GM11168 (cell line): ENCODE results near the gene SYNE2.

Experiments used
- in situ Hi-C: fragments of 300-500 bp; cut with MboI; formaldehyde crosslinking; loops from one replicate; pipeline ENCODE4 v1.12.0; 2022; ENCODE audit warnings: low sequenced_read_pairs; ENCODE audit not compliant: unreplicated experiment

SYNE2 gene

DNA sequence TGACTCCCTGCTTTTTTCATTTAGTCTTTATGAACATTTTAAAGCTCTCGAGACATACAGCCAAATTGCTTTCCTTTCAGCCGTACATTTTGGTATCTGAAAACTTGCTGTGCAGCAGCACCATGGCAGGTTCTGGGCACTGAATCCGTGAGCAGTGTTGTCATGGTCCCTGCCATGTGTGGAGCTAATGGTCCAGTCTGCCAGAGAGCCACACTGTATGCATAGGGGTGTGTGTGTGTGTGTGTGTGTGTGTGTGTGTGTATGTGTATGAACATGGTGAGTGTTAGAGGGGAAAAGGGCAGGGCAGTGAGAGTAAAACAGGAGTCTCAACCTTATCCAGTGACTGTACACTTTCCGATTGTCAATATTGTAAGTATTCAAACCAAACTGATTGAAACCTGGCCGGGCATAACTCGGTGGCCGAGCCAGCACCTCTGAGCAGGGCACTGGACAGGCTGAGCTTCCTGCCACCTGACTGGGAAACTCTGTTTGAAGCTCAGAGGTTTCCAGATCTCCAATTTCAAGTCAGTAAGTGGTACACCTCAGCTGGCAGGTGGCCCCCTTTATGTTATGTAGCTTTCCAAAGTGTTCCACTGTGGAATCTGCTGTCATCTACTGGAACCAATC is 331.4 kb downstream of the SYNE2 start:
- in situ Hi-C loops = no loop called here

DNA sequence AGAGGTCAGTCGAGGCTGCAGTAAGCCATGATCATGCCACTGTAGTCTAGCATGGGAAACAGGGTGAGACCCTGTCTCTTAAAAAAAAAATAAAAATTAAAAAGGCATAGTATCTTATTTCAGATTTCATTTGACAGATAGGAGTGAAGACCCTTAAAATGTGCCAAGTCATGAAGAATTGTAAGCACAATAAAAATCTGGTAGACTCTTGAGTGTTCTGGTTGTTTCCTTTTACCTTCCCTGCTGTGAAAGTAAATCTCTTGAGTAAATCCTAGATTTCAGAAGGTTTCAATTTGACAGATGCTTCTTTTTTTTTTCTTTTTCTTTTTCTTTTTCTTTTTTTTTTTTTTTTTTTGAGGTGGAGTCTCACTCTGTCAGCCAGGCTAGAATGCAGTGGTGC is 332.4 kb downstream of the SYNE2 start:
- in situ Hi-C loops = no loop called here

DNA sequence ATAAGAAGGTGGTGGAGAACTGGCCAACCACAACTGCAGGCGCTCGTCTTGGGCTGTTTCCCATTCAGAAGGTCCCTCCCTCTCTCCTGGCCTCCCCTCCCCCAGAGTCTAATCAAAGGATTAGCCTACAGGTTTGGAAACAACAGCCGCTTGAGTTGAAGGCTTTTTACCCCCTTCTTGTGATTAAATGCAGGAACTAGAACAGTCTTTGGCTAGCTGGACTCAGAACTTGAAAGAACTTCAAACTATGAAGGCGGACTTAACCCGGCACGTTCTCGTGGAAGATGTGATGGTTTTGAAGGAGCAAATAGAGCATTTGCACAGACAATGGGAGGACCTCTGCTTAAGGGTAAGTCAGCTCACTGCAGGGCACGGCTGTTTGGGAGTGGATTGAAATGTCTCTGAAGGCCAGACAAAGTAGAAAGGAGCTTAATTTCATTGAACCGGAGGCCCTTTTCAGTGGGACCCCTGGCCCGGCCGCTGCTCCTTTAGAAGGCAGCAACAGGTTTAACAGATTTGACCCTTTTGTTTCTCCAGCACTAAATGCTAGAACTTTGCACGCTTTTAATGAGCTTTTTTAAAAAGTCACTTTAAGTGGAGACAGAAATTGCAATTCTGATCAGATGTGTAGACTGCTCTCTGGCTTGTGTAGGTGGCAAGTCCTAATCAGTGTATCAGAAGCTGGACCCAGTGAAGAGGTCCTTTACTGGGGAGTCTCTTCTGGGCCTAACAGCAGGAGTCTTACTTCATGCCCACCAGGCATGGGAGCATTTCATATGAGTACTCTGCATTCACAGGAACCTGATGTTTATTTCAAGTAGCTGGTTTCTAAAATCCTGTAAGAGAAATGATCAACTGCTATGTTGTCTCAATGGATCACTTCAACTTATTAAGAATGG is 333.7 kb downstream of the SYNE2 start:
- in situ Hi-C loops = no loop called here

DNA sequence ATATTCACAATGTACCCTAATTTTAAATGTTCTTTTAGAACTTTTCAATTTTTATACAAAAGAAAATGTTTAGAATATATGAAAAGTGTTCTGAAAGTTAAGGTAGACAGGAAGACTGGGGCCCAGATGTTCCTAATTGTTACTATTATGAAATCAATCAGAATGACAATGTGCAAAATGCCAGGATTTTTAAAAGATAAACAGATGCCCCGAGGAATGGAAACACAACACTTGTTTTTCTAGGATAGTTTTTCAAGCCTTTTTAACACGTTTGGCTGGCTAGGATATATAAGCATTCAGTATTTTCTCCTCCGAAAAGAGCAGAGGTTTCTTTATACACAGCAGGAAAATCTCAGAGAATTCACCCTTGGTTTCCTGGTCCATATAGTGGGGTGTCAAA is 334.5 kb downstream of the SYNE2 start:
- in situ Hi-C loops = no loop called here

DNA sequence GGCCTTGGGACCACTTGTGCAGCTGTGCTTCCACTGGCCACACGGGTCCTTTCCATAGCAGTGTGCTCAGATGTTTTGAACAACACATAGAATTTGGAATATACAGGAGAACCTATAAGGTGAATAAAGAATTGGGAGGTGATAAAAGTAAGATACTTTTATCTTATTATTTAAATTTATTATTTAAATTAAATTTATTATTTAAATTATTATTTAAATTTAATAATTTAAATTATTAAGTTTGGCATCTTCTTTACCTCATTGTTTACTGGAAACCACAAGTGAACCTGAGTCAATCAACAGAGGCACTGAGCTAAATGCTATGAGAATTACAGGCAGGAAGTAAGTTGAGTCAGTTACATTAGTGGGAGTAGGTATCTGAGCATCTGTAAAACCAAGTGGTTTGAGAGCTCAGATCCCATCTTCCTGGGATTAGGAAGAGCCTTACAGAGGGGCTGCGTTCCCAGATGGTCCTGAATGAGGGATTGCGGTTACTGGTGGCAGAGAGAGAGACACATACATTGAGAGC is 338.2 kb downstream of the SYNE2 start:
- in situ Hi-C loops = no loop called here

DNA sequence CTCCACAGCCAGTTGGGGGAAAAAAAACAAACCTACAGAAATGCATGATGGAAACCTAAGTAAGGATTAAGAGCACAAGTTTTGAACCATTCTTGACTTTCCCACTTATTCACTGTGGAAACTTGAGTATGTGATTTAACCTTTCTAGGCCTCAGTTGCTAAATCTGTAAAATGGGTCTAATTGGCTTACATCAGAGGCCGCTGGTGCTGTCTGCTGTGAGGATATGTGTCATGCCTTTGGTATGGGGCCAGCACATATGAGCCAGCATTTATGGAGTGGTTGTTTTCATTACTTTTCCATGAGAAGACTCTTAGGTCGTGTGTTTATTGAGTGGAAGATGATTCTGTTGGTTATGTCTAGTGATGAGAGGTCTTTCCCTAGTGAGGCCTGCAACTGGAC is 339.0 kb downstream of the SYNE2 start:
- in situ Hi-C loops = no loop called here

DNA sequence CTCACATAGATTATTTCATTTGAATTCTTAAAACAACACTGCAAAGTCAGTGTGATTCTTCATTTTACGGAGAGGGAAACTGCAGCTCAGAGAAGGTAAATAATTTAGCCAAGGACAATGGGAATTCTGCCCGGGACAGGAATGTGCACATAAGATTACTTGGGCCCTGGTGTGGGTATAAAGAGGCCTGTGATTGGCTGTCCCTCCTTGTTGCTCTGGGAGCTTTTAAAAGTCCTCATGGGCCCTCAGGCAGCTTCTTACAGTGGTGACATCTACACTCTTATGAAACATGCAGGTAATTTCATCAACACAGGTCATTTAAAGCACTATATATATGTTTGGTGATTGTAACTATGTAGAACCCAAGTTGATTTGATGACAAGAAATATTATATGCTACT is 341.0 kb downstream of the SYNE2 start:
- in situ Hi-C loops = no loop called here

DNA sequence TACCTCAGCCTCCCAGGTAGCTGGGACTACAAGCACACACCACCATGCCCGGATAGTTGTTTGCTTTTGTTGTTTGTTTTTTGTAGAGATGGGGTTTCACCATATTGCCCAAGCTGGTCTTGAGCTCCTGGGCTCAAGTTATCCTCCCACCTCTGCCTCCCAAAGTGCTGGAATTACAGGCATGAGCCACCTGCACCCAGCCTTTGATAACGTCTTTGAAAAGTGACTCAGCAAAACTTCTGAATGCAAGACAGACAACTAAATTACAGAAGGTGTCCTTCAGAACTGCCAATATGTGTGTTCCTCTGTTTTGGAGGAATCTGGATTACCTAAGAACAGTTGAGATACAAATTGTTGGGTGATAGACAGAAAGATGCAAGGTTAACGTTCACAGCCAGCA is 341.6 kb downstream of the SYNE2 start:
- in situ Hi-C loops = no loop called here

DNA sequence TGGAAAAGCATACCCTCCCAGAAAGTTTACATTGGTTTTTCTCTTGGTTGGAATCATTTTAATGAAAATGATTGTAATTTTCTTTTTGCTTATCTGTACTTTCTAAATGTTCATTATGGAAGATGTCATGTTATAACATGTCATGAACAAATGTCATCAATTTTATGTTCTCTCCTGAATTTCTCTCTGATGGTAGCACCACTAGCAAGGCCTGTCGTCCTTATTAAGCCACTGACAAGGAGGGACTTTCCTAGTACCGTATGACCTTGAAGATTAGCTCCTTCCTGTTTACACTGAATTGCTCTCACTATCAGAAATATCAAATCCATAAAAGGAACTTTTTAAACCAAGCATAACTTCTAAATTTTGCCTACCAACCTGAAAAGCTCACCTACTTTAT is 342.4 kb downstream of the SYNE2 start:
- in situ Hi-C loops = no loop called here

DNA sequence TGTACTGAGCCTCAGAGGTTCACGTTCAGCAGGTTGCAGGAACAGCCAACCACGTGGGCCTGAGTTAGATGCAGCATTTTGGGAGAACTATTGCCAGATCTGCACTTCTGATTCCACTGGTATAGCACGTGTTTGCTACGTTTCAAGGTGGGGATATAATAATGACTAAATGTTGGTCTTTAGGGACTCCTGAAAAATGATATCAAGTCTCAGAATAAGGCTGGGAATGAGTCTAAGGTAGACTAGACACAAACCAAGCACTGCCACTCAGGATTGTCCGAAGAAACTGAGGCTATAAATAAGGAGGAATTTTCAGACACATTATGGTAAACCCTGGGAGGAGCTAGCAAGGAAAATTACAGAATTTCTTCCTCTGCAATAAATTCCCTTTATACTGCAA is 343.3 kb downstream of the SYNE2 start:
- in situ Hi-C loops = no loop called here

DNA sequence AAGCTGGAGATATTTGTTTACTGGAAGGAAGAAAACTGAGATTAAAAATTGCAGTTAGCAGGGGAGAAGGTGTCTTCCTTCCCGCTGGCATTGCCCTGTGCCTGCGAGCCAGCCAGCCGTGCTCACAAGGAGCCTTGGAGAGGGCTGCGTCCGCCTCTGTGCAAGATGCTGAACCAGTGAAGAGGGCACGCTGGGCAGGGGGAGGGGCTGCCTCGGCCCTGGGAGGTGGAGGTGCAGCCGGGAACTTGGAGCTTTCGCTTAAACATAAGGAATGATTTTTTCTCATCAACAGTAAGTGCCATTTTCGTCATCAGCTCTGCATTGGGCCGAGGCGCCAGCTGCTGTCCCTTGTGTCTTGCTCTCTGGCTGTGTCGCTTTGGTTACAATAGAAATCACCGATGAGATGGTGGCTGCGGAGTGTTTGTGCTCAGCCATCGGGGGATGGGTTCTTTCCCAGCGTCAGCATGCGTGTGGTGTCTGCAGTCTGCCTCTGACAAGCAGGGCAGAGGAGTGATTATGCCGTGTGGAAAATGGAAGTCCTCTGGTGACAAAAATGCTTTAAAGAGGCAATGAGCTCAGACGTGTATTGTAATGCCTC is 344.1 kb downstream of the SYNE2 start:
- in situ Hi-C loops = no loop called here

DNA sequence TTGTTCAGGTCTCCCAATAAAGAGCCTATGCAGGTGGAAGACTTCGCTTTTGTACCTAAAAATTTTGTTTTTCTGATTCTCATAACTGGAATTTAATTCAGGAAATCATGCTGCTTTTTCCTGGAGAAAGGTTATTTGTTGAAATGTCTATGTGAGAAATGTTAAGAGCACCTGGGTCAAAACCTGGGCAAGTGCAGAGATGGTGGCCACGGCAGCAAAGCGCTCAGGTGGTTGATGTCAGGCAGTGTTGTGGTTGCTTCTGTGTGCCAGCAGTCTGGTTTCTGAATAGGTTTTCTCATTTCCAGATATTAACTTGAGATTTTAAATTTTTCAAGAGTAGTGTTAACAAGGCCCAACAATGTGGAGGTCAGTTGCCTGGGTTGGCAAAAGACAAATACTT is 345.2 kb downstream of the SYNE2 start:
- in situ Hi-C loops = no loop called here

DNA sequence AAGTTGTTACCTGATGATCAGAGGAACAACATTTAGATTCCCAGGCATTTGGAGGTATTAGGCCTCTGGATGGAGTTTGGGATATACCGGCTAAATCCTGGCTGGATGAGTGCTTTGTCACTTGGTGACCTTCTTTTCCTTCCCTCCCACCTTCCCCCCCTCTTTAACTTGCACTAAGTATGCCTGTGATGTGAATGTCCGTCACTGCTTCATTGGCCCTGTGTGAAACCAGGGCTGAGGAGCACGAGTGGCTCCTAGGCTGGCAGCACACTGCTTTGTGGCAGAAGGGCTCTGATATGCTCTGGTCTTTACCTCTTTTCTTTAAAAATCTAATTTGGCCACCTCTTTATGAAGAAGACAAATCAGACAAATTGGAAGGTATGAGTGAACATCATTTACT is 345.7 kb downstream of the SYNE2 start:
- in situ Hi-C loops = no loop called here

DNA sequence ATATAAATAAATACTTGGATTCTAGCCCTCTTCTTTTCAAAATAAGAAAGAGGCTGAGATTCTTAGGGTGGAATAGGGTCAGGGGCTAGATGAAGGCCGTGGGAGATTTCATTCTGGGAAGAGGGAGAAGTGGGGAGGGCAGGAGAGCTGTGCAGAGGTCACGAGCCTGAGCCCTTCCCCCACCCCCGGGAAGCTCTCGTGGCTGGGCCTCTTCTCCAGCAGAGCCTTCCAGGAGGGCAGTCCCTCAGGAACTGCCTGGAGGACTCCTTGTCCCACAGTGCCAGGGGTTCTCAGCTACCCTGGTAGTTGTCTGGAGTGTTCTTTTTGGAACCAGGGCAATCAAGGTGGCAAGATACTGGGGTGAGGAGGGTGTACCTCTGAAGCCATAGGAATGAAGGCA is 347.4 kb downstream of the SYNE2 start:
- in situ Hi-C loops = no loop called here

DNA sequence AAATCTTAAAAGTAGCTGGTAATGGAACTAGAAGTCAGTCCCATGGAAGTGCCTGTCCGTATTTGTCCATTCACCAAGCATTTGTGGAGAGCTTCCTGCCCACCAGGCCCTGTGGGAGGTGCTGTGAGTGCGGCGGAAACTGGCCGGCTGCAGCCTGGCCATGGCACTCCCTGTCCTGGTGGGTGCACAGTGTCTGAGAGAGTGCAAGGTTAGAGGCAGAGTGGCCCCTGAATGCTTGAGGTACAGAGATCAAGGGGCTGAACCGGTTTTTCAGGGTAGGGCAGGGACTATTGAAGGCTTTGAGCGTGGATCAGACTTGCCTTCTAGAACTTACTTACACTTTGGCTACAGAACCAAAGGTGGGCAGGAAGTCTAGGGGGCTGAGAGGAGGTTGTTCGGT is 348.5 kb downstream of the SYNE2 start:
- in situ Hi-C loops = no loop called here

DNA sequence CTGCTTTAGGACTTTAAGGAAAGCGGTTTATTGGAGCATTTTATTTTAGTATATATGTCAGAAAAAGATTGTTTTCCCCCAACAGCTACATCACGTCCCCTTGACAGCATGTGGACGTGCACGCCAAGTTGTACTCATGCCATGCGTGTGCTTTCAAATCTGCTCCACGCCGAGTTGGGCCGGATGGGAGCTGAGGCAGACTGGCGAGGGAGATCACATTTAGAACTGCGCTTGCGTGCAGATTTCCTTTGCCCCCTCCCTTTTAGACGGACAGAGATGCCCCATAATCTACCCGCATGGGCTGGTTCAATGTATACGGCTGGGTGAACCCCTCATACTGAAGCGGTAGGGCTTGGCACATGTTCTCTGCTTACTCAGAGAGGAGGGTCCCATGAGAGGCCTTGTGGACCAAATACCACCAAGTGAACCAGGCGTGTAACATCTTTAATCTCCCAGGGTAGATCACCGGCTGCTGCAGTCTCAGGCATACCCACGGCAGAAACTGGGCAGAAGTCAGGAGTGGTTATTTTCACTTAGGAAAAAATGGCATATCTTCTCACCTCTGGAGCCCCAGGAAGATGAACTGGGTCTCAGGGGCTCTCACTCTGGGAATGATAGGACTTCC is 349.2 kb downstream of the SYNE2 start:
- in situ Hi-C loops = no loop called here

DNA sequence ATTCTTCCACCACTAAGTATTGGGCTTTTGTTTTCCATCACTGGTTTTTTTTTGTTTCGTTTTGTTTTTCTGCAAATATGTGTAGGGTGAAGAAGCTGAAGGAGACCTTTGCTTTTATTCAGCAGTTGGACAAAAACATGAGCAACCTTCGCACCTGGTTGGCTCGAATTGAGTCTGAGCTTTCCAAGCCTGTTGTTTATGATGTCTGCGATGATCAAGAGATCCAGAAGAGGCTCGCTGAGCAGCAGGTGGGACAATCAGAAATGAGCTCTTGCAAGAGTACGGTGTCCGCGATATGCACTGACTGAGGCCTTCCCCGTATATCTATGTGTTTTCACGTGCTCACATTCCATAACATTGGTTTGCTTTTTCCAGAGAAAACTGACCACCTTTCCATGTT is 349.9 kb downstream of the SYNE2 start:
- in situ Hi-C loops = no loop called here

DNA sequence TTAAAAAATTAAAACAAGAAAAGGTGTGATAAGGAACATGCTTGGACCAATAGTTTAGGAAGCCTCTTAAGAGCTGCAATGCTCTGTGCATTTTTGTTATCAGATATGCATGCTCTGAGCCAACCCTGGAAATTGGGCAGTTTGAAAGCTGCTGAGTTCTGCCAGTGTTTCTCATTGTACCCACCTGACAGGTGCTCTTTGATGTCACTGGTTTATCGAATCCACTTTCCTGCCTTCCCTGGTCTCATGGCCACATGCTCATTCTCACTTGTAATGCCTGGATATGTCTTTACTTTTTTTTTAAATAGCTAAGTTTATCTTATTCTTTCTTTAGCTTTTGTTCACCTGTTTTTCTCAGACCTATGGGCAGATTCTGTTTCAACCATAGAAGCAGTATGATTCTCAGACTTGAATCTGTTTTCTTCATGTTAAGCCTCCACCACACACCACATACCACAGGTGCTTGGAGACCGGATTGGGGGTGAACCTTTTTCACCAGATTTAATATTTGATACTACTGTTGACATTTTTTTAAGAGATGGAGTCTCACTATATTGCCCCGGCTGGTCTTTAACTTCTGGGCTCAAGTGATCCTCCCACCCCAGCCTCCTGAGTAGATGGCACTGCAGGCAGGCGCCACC is 350.7 kb downstream of the SYNE2 start:
- in situ Hi-C loops = no loop called here

DNA sequence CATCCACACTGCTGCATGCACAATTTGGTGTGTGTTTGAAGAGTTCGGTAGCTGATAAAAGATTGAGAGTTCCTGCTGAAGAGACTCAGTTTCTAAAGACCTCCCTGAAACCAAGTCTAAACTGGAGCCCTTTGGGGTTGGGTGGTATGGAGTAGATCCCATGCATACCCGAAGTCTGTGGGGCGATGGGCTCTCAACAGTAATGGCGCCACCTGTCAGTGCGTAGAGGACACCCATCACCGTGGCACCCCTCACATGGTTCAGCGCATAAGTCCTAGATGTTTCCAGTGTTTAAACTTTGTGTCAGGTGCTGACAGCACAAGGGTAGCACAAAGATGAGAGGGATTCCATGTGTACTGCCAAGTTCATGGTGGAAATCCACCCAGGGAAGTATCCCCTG is 355.5 kb downstream of the SYNE2 start:
- in situ Hi-C loops = no loop called here

DNA sequence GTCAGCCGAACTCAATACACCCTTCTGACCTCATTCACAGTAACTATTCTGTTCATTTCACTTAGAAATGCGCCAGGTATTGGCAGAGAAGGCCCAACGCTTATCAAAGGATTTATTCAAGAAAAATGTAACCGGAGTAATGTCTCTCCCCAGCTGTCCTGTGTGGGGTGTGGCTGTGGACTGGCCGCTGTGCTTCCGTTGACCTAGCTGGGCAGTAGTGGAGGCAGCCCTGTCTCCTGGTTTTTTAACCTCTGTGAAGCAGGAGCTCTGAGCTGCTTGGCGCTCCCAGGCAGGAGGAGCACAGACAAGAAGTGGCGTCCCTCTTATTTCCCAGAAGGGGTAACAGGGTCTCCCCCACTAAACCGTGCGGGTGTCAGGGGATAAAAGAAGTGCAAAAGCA is 356.2 kb downstream of the SYNE2 start:
- in situ Hi-C loops = no loop called here
